Muscle of leg (tissue), 11 donors: ENCODE measurements around the gene SFXN5. TPM values are rescaled to one million over a fixed set of nuclear protein-coding genes. Genes with fewer than 3 reads are reported as not detected.

Experiments used
- DNase-seq: peaks from one replicate; pipeline ENCODE4 v3.0.0; 2013
- H3K27ac ChIP-seq: one replicate; pipeline ENCODE4 v1.5.1; 2013; ENCODE audit warnings: mild to moderate bottlenecking, low read length, control low read depth
- H3K27me3 ChIP-seq: one replicate; pipeline ENCODE4 v1.6.1; 2013; ENCODE audit warnings: low read length; ENCODE audit not compliant: control insufficient read depth, insufficient read depth
- H3K36me3 ChIP-seq: one replicate; pipeline ENCODE4 v1.6.1; 2013; ENCODE audit warnings: low read length; ENCODE audit not compliant: control insufficient read depth, insufficient read depth
- H3K4me1 ChIP-seq: one replicate; pipeline ENCODE4 v1.6.1; 2013; ENCODE audit warnings: low read length; ENCODE audit not compliant: control insufficient read depth, insufficient read depth
- H3K4me3 ChIP-seq: one replicate; pipeline ENCODE4 v1.5.1; 2013; ENCODE audit warnings: low read length, control low read depth
- H3K9me3 ChIP-seq: replicated peaks from 2 replicates; pipeline ENCODE4 v1.6.1; 2013; ENCODE audit warnings: low read depth, low read length; ENCODE audit not compliant: control insufficient read depth
- WGBS: methylation state at CpG from one replicate; pipeline ENCODE4 v1.1.5; 2013; ENCODE audit warnings: missing lambda C conversion rate; ENCODE audit not compliant: insufficient coverage; 5-methylcytosine and 5-hydroxymethylcytosine counted together
- polyA plus RNA-seq, 8 donors: library from polyadenylated mRNA; unstranded; fragments of 120-200 nt; gene quantifications; one replicate each; pipeline versions ENCODE4 v1.2.1 to v1.2.3, GENCODE V29; 2013; ENCODE audit warnings: inconsistent platforms in 1 of 8, low replicate concordance in 1 of 8; ENCODE audit not compliant: insufficient read length in 8 of 8, insufficient read depth in 1 of 8
- total RNA-seq: library from RNA; stranded (reverse); fragments of 120-200 nt; gene quantifications from one replicate; pipeline ENCODE4 v1.2.4, GENCODE V29; 2013

Gene SFXN5
- total and polyA plus RNA-seq, 9 donors: 6.0 to 9.0 (median 6.3) TPM

GRCh38 chr2:73111073-73112025, 39.8 kb upstream of the SFXN5 start:
- peak; percentile 47 for DNase-seq
- H3K4me1 ChIP-seq: peaks cover 48% of the 10 kb centered on the region
- peaks cover 16% of the 10 kb centered on the region for H3K27me3 ChIP-seq
- peak overlapping the region; percentile 78 for H3K27ac ChIP-seq
- no peaks in the 10 kb centered on the region for H3K9me3 ChIP-seq
- WGBS: 20% methylated on average over 15 of the region's 16 CpGs
- no peaks in the 10 kb centered on the region for H3K36me3 ChIP-seq
- H3K4me3 ChIP-seq: peak overlapping the region; percentile 64

- H3K36me3 ChIP-seq: no peaks in the 10 kb centered on the region
- peaks cover 16% of the 10 kb centered on the region for H3K27me3 ChIP-seq
- peak overlapping the region; percentile 78 for H3K27ac ChIP-seq
- H3K4me3 ChIP-seq: no peak overlapping the region
- 75% methylated on average over 1 of the region's 4 CpGs for WGBS
- DNase-seq: peak; percentile 84
- peaks cover 57% of the 10 kb centered on the region for H3K4me1 ChIP-seq
- H3K9me3 ChIP-seq: no peaks in the 10 kb centered on the region
Observed at GRCh38 chr2:73110168-73111072, 38.9 kb upstream of the SFXN5 start.

GRCh38 chr2:73109431-73110167, 38.1 kb upstream of the SFXN5 start:
- Histone ChIP-seq H3K4me1 (peaks cover 57% of the 10 kb centered on the region), H3K4me3 (no peak overlapping the region), H3K27me3 (peaks cover 16% of the 10 kb centered on the region), H3K27ac (peak overlapping the region; percentile 16), H3K36me3 (no peaks in the 10 kb centered on the region), H3K9me3 (no peaks in the 10 kb centered on the region)
- WGBS: 79% methylated on average over 5 of the region's 5 CpGs
- DNase-seq: no peak

GRCh38 chr2:73107211-73107926, 35.9 kb upstream of the SFXN5 start:
- peaks cover 16% of the 10 kb centered on the region for H3K27me3 ChIP-seq
- no peaks in the 10 kb centered on the region for H3K36me3 ChIP-seq
- H3K27ac ChIP-seq: peak overlapping the region; percentile 72
- no peak overlapping the region for H3K4me3 ChIP-seq
- H3K4me1 ChIP-seq: peaks cover 56% of the 10 kb centered on the region
- 56% methylated on average over 10 of the region's 12 CpGs for WGBS
- no peaks in the 10 kb centered on the region for H3K9me3 ChIP-seq
- DNase-seq: peak; percentile 66

- Histone ChIP-seq H3K27ac (peak overlapping the region; percentile 72), H3K27me3 (peaks cover 12% of the 10 kb centered on the region), H3K4me3 (no peak overlapping the region), H3K4me1 (peaks cover 51% of the 10 kb centered on the region), H3K36me3 (no peaks in the 10 kb centered on the region), H3K9me3 (no peaks in the 10 kb centered on the region)
- WGBS: 38% methylated on average over 3 of the region's 3 CpGs
- DNase-seq: no peak
Observed at GRCh38 chr2:73106791-73107190, 35.3 kb upstream of the SFXN5 start.

GRCh38 chr2:73105511-73105971, 34.0 kb upstream of the SFXN5 start:
- Histone ChIP-seq H3K4me1 (peaks cover 38% of the 10 kb centered on the region), H3K27me3 (no peaks in the 10 kb centered on the region), H3K36me3 (no peaks in the 10 kb centered on the region), H3K27ac (no peak overlapping the region), H3K4me3 (no peak overlapping the region), H3K9me3 (no peaks in the 10 kb centered on the region)
- WGBS: 94% methylated on average over 2 of the region's 2 CpGs
- DNase-seq: no peak

- Histone ChIP-seq H3K36me3 (no peaks in the 10 kb centered on the region), H3K27me3 (no peaks in the 10 kb centered on the region), H3K9me3 (no peaks in the 10 kb centered on the region), H3K4me3 (no peak overlapping the region), H3K4me1 (peaks cover 32% of the 10 kb centered on the region), H3K27ac (no peak overlapping the region)
- DNase-seq: no peak
- whole genome bisulfite sequencing: 92% methylated on average over 2 of the region's 3 CpGs
Observed at GRCh38 chr2:73104933-73105332, 33.4 kb upstream of the SFXN5 start.

GRCh38 chr2:73103018-73103542, 31.6 kb upstream of the SFXN5 start:
- no peak overlapping the region for H3K4me3 ChIP-seq
- H3K4me1 ChIP-seq: peaks cover 26% of the 10 kb centered on the region
- H3K36me3 ChIP-seq: no peaks in the 10 kb centered on the region
- H3K27ac ChIP-seq: no peak overlapping the region
- H3K9me3 ChIP-seq: no peaks in the 10 kb centered on the region
- no peak for DNase-seq
- WGBS: 78% methylated on average over 2 of the region's 2 CpGs
- no peaks in the 10 kb centered on the region for H3K27me3 ChIP-seq

GRCh38 chr2:73101626-73102256, 30.2 kb upstream of the SFXN5 start:
- no peaks in the 10 kb centered on the region for H3K27me3 ChIP-seq
- H3K27ac ChIP-seq: no peak overlapping the region
- 57% methylated on average over 8 of the region's 12 CpGs for WGBS
- no peak for DNase-seq
- H3K4me1 ChIP-seq: peaks cover 13% of the 10 kb centered on the region
- no peaks in the 10 kb centered on the region for H3K36me3 ChIP-seq
- H3K4me3 ChIP-seq: no peak overlapping the region
- no peaks in the 10 kb centered on the region for H3K9me3 ChIP-seq
